Dendritic cell treated with granulocyte-macrophage colony-stimulating factor and Interleukin-4, amounts not matched to agents 40 ng/mL and 50 ng/mL, for 4 days (primary cell): ENCODE results near the gene CDH19.

Experiments used
- H3K27ac Mint-ChIP-seq: one replicate; pipeline ENCODE4 v1.8.0; 2022; ENCODE audit warnings: mild to moderate bottlenecking, mixed read lengths
- H3K27me3 Mint-ChIP-seq: one replicate; pipeline ENCODE4 v1.8.0; 2022; ENCODE audit warnings: mild to moderate bottlenecking, mixed read lengths
- H3K36me3 Mint-ChIP-seq: one replicate; pipeline ENCODE4 v1.8.0; 2022; ENCODE audit warnings: low read depth, mixed read lengths
- H3K4me1 Mint-ChIP-seq: one replicate; pipeline ENCODE4 v1.8.0; 2022; ENCODE audit warnings: low read depth, mixed read lengths
- H3K4me3 Mint-ChIP-seq: one replicate; pipeline ENCODE4 v1.8.0; 2022; ENCODE audit warnings: mild to moderate bottlenecking, moderate library complexity, mixed read lengths
- H3K9me3 Mint-ChIP-seq: one replicate; pipeline ENCODE4 v1.8.0; 2022; ENCODE audit warnings: mixed read lengths
- intact Hi-C: fragments of 100-400 bp; cut with micrococcal nuclease; formaldehyde crosslinking; loops from one replicate; pipeline ENCODE4 v1.15.0; 2022

Gene CDH19

DNA sequence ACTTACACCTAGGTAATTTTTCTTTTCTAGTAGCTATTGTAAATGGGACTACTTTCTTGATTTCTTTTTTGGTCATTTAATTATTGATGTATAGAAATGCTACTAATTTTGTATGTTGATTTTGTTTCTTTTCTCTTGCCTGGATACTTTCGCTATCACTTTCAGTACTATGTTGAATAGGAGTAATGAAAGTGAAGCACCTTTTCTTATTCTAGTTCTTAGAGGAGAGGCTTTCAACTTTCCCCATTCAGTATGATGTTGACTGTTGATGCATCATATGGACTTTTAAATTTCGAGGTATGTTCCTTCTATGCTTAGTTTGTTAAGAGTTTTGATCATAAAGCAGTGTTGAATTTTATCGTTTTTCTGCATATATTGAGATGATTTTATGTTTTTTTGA is 142.5 kb downstream of the CDH19 start:
- intact Hi-C loops: no loop called here
- H3K4me1 Mint-ChIP-seq: no peaks in the 10 kb centered on the region
- no peaks in the 10 kb centered on the region for H3K27me3 Mint-ChIP-seq
- peaks cover 4% of the 10 kb centered on the region for H3K9me3 Mint-ChIP-seq
- no peak overlapping the region for H3K4me3 Mint-ChIP-seq
- H3K27ac Mint-ChIP-seq: no peak overlapping the region
- H3K36me3 Mint-ChIP-seq: no peaks in the 10 kb centered on the region

- H3K4me1 Mint-ChIP-seq: no peaks in the 10 kb centered on the region
- no peak overlapping the region for H3K4me3 Mint-ChIP-seq
- intact Hi-C loops: no loop called here
- H3K36me3 Mint-ChIP-seq: no peaks in the 10 kb centered on the region
- no peaks in the 10 kb centered on the region for H3K27me3 Mint-ChIP-seq
- H3K9me3 Mint-ChIP-seq: peaks cover 19% of the 10 kb centered on the region
- H3K27ac Mint-ChIP-seq: no peak overlapping the region
Measured at GRCh38 chr18:66457245-66457644, 146.6 kb downstream of the CDH19 start.
